B cell (primary cell): ENCODE results near the gene TTC13. TPM values are rescaled to one million over a fixed set of nuclear protein-coding genes. Genes with fewer than 3 reads are reported as not detected.

Source experiments
- ATAC-seq: fragments of 200-7000 bp; cut with Tn5 transposase; one replicate; pipeline ENCODE4 v1.10.0; 2021; ENCODE audit warnings: low read depth, mild to moderate bottlenecking, moderate number of reproducible peaks, moderate library complexity
- CTCF ChIA-PET: fragments of 350-600 bp; sonication (Branson Sonifier 250); formaldehyde crosslinking; loops from one replicate; lab custom pipeline; 2021; ENCODE audit warnings: antibody characterized with exemption, inconsistent platforms; lab: Charles Lee
- POLR2A ChIA-PET: fragments of 350-600 bp; sonication (Branson Sonifier 250); formaldehyde crosslinking; loops from one replicate; lab custom pipeline; 2021; ENCODE audit warnings: antibody characterized with exemption; lab: Charles Lee
- DNase-seq: peaks from one replicate; pipeline ENCODE4 v3.0.0; 2013
- H2AFZ ChIP-seq: 2 replicates; pipeline ENCODE4 v1.6.1; 2012; ENCODE audit warnings: mild to moderate bottlenecking, low read depth, low read length; ENCODE audit not compliant: insufficient read depth, poor library complexity, severe bottlenecking
- H3K27ac ChIP-seq, 2 donors: 1 replicate in 1 of 2; 2 replicates in 1 of 2; pipeline ENCODE4 v1.5.1; 2012 to 2013; ENCODE audit warnings: low read length in 2 of 2, mild to moderate bottlenecking in 2 of 2, moderate library complexity in 1 of 2
- H3K27me3 ChIP-seq, 4 experiments: fragments of 200-600 bp in 1 of 4; sonication (generic) in 1 of 4; replicated peaks in 1 of 4; 1 replicate in 2 of 4; 2 replicates in 2 of 4; pipeline versions ENCODE4 v1.6.1 to v1.7.0; 2013 to 2016; ENCODE audit warnings: low read length in 3 of 4, mild to moderate bottlenecking in 2 of 4, mixed read lengths in 1 of 4, moderate library complexity in 1 of 4; ENCODE audit not compliant: insufficient read depth in 4 of 4, control insufficient read depth in 3 of 4; ENCODE audit errors: control extremely low read depth in 1 of 4
- H3K36me3 ChIP-seq, 2 experiments: replicated peaks in 1 of 2; 1 replicate in 1 of 2; 2 replicates in 1 of 2; pipeline versions ENCODE4 v1.6.1 to v1.7.1; 2013; ENCODE audit warnings: low read length in 1 of 2; ENCODE audit not compliant: insufficient read depth in 2 of 2, control insufficient read depth in 1 of 2; ENCODE audit errors: control extremely low read depth in 1 of 2, extremely low read depth in 1 of 2
- H3K4me1 ChIP-seq, 2 donors: fragments of 200-600 bp in 1 of 2; sonication (generic) in 1 of 2; 1 replicate in 1 of 2; 2 replicates in 1 of 2; pipeline versions ENCODE4 v1.5.1 to v1.6.1; 2013 to 2017; ENCODE audit warnings: low read length in 2 of 2; ENCODE audit not compliant: control insufficient read depth in 2 of 2, insufficient read depth in 2 of 2
- H3K4me2 ChIP-seq: replicated peaks from 2 replicates; pipeline ENCODE3; 2012; ENCODE audit warnings: mild to moderate bottlenecking, low read depth, low read length; ENCODE audit not compliant: poor library complexity, severe bottlenecking
- H3K4me3 ChIP-seq, 5 experiments: fragments of 200-600 bp in 1 of 5; sonication (generic) in 1 of 5; 1 replicate in 3 of 5; 2 replicates in 2 of 5; pipeline versions ENCODE4 v1.5.1 to v1.7.0; 2011 to 2016; ENCODE audit warnings: low read length in 4 of 5, mild to moderate bottlenecking in 4 of 5, low read depth in 2 of 5, control low read depth in 1 of 5, moderate library complexity in 1 of 5; ENCODE audit not compliant: insufficient read depth in 1 of 5; ENCODE audit errors: control extremely low read depth in 1 of 5, extremely low read depth in 1 of 5
- H3K79me2 ChIP-seq: fragments of 200-600 bp; sonication (generic); one replicate; pipeline ENCODE4 v1.6.0; 2016; ENCODE audit warnings: low read length; ENCODE audit not compliant: control insufficient read depth, insufficient read depth
- H3K9ac ChIP-seq: fragments of 200-600 bp; sonication (generic); 2 replicates; pipeline ENCODE4 v1.6.1; 2017; ENCODE audit warnings: mild to moderate bottlenecking, low read length, moderate library complexity
- H3K9me3 ChIP-seq, 3 donors: one replicate each; pipeline versions ENCODE4 v1.6.1 to v1.7.1; 2013; ENCODE audit warnings: low read length in 2 of 3; ENCODE audit not compliant: control insufficient read depth in 2 of 3, insufficient read depth in 1 of 3; ENCODE audit errors: control extremely low read depth in 1 of 3
- H4K20me1 ChIP-seq: 2 replicates; pipeline ENCODE4 v1.6.0; 2012; ENCODE audit warnings: mild to moderate bottlenecking, low read length; ENCODE audit not compliant: insufficient read depth, control insufficient read depth, poor library complexity, severe bottlenecking
- H3K27ac Mint-ChIP-seq: one replicate; pipeline ENCODE4 v1.8.0; 2021; ENCODE audit warnings: mixed read lengths
- H3K27me3 Mint-ChIP-seq: one replicate; pipeline ENCODE4 v1.8.0; 2021; ENCODE audit warnings: mixed read lengths
- H3K4me1 Mint-ChIP-seq: one replicate; pipeline ENCODE4 v1.8.0; 2021; ENCODE audit warnings: mixed read lengths
- H3K4me3 Mint-ChIP-seq: one replicate; pipeline ENCODE4 v1.8.0; 2021; ENCODE audit warnings: mixed read lengths
- H3K9me3 Mint-ChIP-seq: one replicate; pipeline ENCODE4 v1.8.0; 2022; ENCODE audit warnings: mixed read lengths; ENCODE audit not compliant: insufficient read depth
- CTCF ChIP-seq: fragments of 200-600 bp; IDR thresholded peaks from one replicate; pipeline ENCODE4 v1.8.0; 2022; ENCODE audit warnings: antibody characterized with exemption, mild to moderate bottlenecking
- EZH2 ChIP-seq: IDR thresholded peaks from 2 replicates; pipeline ENCODE4 v1.6.1; 2012; ENCODE audit warnings: borderline replicate concordance, low read depth, mild to moderate bottlenecking, moderate library complexity, low read length; ENCODE audit not compliant: insufficient read depth, poor library complexity, severe bottlenecking
- WGBS: methylation state at CpG from one replicate; pipeline ENCODE4 v1.1.5; 2013; ENCODE audit warnings: missing lambda C conversion rate; ENCODE audit not compliant: insufficient coverage; 5-methylcytosine and 5-hydroxymethylcytosine counted together
- intact Hi-C: fragments of 100-400 bp; cut with micrococcal nuclease; formaldehyde crosslinking; loops from one replicate; pipeline ENCODE4 v1.10.0; 2022
- polyA plus RNA-seq: library from polyadenylated mRNA; depleted of rRNA; stranded (reverse); fragments of >200 nt; gene quantifications from 2 replicates; pipeline ENCODE4 v1.2.3, GENCODE V29; 2012
- total RNA-seq, 2 donors: library from RNA; stranded (reverse); fragments of 120-200 nt in 1 of 2; gene quantifications; 1 replicate in 1 of 2; 2 replicates in 1 of 2; pipeline versions ENCODE4 v1.2.3 to v1.2.4, GENCODE V29; 2013 to 2022

TTC13 gene
- total and polyA plus RNA-seq, 2 donors (not counting 1 experiment from before 2014, with no cell fraction given), result 33.9 to 55.0 TPM

GRCh38 chr1:230867101-230867902 lies 111.4 kb downstream of the TTC13 start:
- TF ChIP-seq EZH2 (no peak), CTCF (no peak)
- H3K9me3 Mint-ChIP-seq, result no peaks in the 10 kb centered on the region

More at GRCh38 chr1:230867101-230867902, 111.4 kb downstream of the TTC13 start:
- H3K4me3 Mint-ChIP-seq, result peak overlapping the region; percentile 89
- H3K27ac Mint-ChIP-seq, result peak overlapping the region; percentile 53
- Histone ChIP-seq H2AFZ (peak overlapping the region; percentile 98), H3K9ac (peak overlapping the region; percentile 84), H3K27me3 (peaks cover 0 to 24% (median 17%) of the 10 kb centered on the region in 4 experiments), H3K4me1 (peaks cover 13 to 16% of the 10 kb centered on the region in 2 donors), H3K36me3 (no peaks in the 10 kb centered on the region), H3K9me3 (no peaks in the 10 kb centered on the region), H3K79me2 (no peaks in the 10 kb centered on the region), H4K20me1 (no peaks in the 10 kb centered on the region), H3K4me3 (peak overlapping the region in 4 of 5 experiments; percentile 58 to 87 (median 77)), H3K4me2 (peak overlapping the region; percentile 91), H3K27ac (peak overlapping the region in 1 of 2 donors; percentile 50)
- CTCF ChIA-PET, result interaction anchor here (1.6 kb wide), 1 partner anchor 344 kb away, joined by 6 read pairs; no protein-coding TSS in a partner anchor
- ATAC-seq, result no peak
- H3K27me3 Mint-ChIP-seq, result peaks cover 34% of the 10 kb centered on the region
- peaks cover 19% of the 10 kb centered on the region for H3K4me1 Mint-ChIP-seq
- DNase-seq, result no peak
- intact Hi-C loops, result loop anchor here (5.0 kb wide), 1 partner anchor 175 kb away; the partner anchor contains the start of gene FAM89A
- 80% methylated on average over 9 of the region's 17 CpGs for WGBS
- POLR2A ChIA-PET, result no interaction called here
